MM.1S (cell line): ENCODE data around the gene PACRG.

Experiments
- DNase-seq: peaks from one replicate; pipeline ENCODE4 v3.0.0-alpha.2; 2015
- H2AFZ ChIP-seq: fragments of 300-600 bp; sonication (generic); 2 replicates; pipeline ENCODE4 v1.6.0; 2016; ENCODE audit warnings: antibody characterized with exemption, low read length
- H3F3A ChIP-seq: fragments of 300-600 bp; sonication (generic); 2 replicates; pipeline ENCODE4 v1.6.1; 2016; ENCODE audit warnings: mild to moderate bottlenecking, antibody characterized with exemption, low read length, moderate library complexity, mixed read lengths; ENCODE audit not compliant: insufficient read depth
- H3K27ac ChIP-seq: fragments of 300-600 bp; sonication (generic); 2 replicates; pipeline ENCODE4 v1.5.1; 2016; ENCODE audit warnings: mild to moderate bottlenecking, low read length
- H3K27me3 ChIP-seq: fragments of 300-600 bp; sonication (generic); replicated peaks from 2 replicates; pipeline ENCODE4 v1.6.0; 2016; ENCODE audit warnings: low read length; ENCODE audit not compliant: insufficient read depth
- H3K36me3 ChIP-seq: fragments of 300-600 bp; sonication (generic); replicated peaks from 2 replicates; pipeline ENCODE4 v1.6.1; 2016; ENCODE audit warnings: mild to moderate bottlenecking, low read length, mixed read lengths; ENCODE audit not compliant: insufficient read depth
- H3K4me1 ChIP-seq: fragments of 300-600 bp; sonication (generic); 2 replicates; pipeline ENCODE4 v1.6.1; 2016; ENCODE audit warnings: low read length, mixed read lengths
- H3K4me2 ChIP-seq: fragments of 300-600 bp; sonication (generic); 2 replicates; pipeline ENCODE4 v1.6.0; 2016; ENCODE audit warnings: low read depth, low read length
- H3K4me3 ChIP-seq: fragments of 300-600 bp; sonication (generic); 2 replicates; pipeline ENCODE4 v1.5.1; 2016; ENCODE audit warnings: low read length, mixed read lengths
- H3K79me2 ChIP-seq: fragments of 300-600 bp; sonication (generic); 2 replicates; pipeline ENCODE4 v1.6.1; 2016; ENCODE audit warnings: mixed run types, low read length, mixed read lengths
- H3K9ac ChIP-seq: fragments of 300-600 bp; sonication (generic); 2 replicates; pipeline ENCODE4 v1.6.1; 2016; ENCODE audit warnings: low read length, mixed read lengths
- H3K9me2 ChIP-seq: fragments of 300-600 bp; sonication (generic); replicated peaks from 2 replicates; pipeline ENCODE4 v1.6.1; 2016; ENCODE audit warnings: mild to moderate bottlenecking, low read length, mixed read lengths; ENCODE audit not compliant: insufficient read depth
- H3K9me3 ChIP-seq: fragments of 300-600 bp; sonication (generic); replicated peaks from 2 replicates; pipeline ENCODE4 v1.6.1; 2016; ENCODE audit warnings: mild to moderate bottlenecking, low read length, mixed read lengths; ENCODE audit not compliant: insufficient read depth
- H4K20me1 ChIP-seq: fragments of 300-600 bp; sonication (generic); 2 replicates; pipeline ENCODE4 v1.6.1; 2016; ENCODE audit warnings: mild to moderate bottlenecking, low read length, moderate library complexity, mixed read lengths; ENCODE audit not compliant: insufficient read depth
- EZH2 ChIP-seq: fragments of 300-600 bp; sonication (generic); optimal IDR thresholded peaks from 2 replicates; pipeline ENCODE3; 2017; ENCODE audit warnings: low read depth, mild to moderate bottlenecking, antibody characterized with exemption, low read length, mixed read lengths
- EZH2phosphoT487 ChIP-seq: fragments of 300-600 bp; sonication (generic); IDR thresholded peaks from 2 replicates; pipeline ENCODE4 v1.6.1; 2018; ENCODE audit warnings: antibody characterized with exemption, low read length
- TF ChIP-seq, protein P1 (sequence below): fragments of 300-600 bp; sonication (generic); IDR thresholded peaks from 2 replicates; pipeline ENCODE4 v1.5.1; 2016; ENCODE audit warnings: antibody characterized with exemption, low read length, mixed read lengths

PACRG gene

GRCh38 chr6:162849269-162849668 is 121.5 kb downstream of the PACRG start:
- Histone ChIP-seq H3K9me2 (no peaks in the 10 kb centered on the region), H3K9ac (no peak overlapping the region), H3K27me3 (no peaks in the 10 kb centered on the region), H2AFZ (no peak overlapping the region), H3K4me3 (no peak overlapping the region), H3K4me2 (no peak overlapping the region), H3K27ac (no peak overlapping the region), H4K20me1 (no peaks in the 10 kb centered on the region), H3K9me3 (no peaks in the 10 kb centered on the region), H3K79me2 (no peaks in the 10 kb centered on the region), H3F3A (no peaks in the 10 kb centered on the region), H3K36me3 (no peaks in the 10 kb centered on the region), H3K4me1 (no peaks in the 10 kb centered on the region)
- TF ChIP-seq, protein P1, sequence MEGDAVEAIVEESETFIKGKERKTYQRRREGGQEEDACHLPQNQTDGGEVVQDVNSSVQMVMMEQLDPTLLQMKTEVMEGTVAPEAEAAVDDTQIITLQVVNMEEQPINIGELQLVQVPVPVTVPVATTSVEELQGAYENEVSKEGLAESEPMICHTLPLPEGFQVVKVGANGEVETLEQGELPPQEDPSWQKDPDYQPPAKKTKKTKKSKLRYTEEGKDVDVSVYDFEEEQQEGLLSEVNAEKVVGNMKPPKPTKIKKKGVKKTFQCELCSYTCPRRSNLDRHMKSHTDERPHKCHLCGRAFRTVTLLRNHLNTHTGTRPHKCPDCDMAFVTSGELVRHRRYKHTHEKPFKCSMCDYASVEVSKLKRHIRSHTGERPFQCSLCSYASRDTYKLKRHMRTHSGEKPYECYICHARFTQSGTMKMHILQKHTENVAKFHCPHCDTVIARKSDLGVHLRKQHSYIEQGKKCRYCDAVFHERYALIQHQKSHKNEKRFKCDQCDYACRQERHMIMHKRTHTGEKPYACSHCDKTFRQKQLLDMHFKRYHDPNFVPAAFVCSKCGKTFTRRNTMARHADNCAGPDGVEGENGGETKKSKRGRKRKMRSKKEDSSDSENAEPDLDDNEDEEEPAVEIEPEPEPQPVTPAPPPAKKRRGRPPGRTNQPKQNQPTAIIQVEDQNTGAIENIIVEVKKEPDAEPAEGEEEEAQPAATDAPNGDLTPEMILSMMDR, result no peak
- TF ChIP-seq EZH2, result no peak
- no peak for TF ChIP-seq EZH2phosphoT487
- DNase-seq, result no peak

DNA sequence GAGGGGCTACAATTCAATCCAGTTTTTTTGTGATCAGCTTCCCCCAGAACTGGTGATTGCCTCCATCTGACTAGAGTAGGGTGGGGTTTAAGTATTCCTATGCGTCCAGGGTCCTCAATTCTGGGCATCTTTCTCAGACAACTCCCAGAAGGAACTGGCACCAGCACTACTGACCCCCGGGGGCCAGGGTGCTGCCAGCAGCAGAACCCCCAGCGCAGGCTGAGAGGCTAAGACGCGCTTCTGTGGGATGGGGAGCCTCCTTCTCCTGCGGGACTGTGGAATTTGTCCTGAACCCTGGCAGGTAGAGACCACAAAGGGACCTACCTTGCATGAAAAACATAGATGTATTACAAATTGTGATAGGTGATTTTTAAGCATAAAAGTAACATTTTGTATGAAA is 124.4 kb downstream of the PACRG start:
- no peak overlapping the region for H3K4me3 ChIP-seq
- no peaks in the 10 kb centered on the region for H3K9me3 ChIP-seq
- no peak overlapping the region for H3K4me2 ChIP-seq
- no peaks in the 10 kb centered on the region for H3K36me3 ChIP-seq
- H3K9me2 ChIP-seq, result no peaks in the 10 kb centered on the region
- H3K27me3 ChIP-seq, result no peaks in the 10 kb centered on the region
- DNase-seq, result no peak
- H3K4me1 ChIP-seq, result no peaks in the 10 kb centered on the region
- no peaks in the 10 kb centered on the region for H3K79me2 ChIP-seq
- no peak overlapping the region for H2AFZ ChIP-seq
- H4K20me1 ChIP-seq, result no peaks in the 10 kb centered on the region
- no peaks in the 10 kb centered on the region for H3F3A ChIP-seq
- H3K9ac ChIP-seq, result no peak overlapping the region
- TF ChIP-seq, protein P1, result no peak
- TF ChIP-seq EZH2phosphoT487 (no peak), EZH2 (no peak)
- H3K27ac ChIP-seq, result no peak overlapping the region

- H4K20me1 ChIP-seq, result no peaks in the 10 kb centered on the region
- DNase-seq, result no peak
- no peaks in the 10 kb centered on the region for H3K9me2 ChIP-seq
- H3K9me3 ChIP-seq, result no peaks in the 10 kb centered on the region
- TF ChIP-seq, protein P1, result no peak
- TF ChIP-seq EZH2 (no peak), EZH2phosphoT487 (no peak)
- no peak overlapping the region for H3K4me3 ChIP-seq
- H2AFZ ChIP-seq, result no peak overlapping the region
- H3K4me1 ChIP-seq, result no peaks in the 10 kb centered on the region
- no peak overlapping the region for H3K27ac ChIP-seq
- H3F3A ChIP-seq, result no peaks in the 10 kb centered on the region
- no peaks in the 10 kb centered on the region for H3K79me2 ChIP-seq
- H3K9ac ChIP-seq, result no peak overlapping the region
- no peaks in the 10 kb centered on the region for H3K36me3 ChIP-seq
- no peaks in the 10 kb centered on the region for H3K27me3 ChIP-seq
- no peak overlapping the region for H3K4me2 ChIP-seq
Observed at GRCh38 chr6:162852840-162853577, 125.2 kb downstream of the PACRG start.
